ENCODE results near the gene PDGFC.

PDGFC gene

DNA sequence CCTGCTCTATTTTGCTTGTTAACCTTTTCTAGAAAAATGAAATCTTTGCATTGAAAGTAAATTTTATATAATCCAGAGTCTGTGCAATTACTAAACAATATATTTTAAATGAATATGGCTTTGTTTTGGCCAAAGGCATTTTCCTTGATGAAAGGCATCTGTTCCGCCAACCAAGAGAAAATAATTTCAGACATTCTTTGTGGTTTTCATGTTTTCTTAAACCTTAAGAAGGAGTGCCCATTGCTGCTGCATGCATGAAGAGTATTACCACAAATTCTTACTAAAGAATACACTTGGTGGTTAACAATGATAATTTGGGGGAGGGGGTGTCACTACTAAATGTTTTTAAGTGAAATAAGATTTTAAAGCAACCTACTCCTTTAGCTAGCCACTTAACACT lies 2.7 kb upstream of the PDGFC start:
- TF ChIP-seq, protein P1, sequence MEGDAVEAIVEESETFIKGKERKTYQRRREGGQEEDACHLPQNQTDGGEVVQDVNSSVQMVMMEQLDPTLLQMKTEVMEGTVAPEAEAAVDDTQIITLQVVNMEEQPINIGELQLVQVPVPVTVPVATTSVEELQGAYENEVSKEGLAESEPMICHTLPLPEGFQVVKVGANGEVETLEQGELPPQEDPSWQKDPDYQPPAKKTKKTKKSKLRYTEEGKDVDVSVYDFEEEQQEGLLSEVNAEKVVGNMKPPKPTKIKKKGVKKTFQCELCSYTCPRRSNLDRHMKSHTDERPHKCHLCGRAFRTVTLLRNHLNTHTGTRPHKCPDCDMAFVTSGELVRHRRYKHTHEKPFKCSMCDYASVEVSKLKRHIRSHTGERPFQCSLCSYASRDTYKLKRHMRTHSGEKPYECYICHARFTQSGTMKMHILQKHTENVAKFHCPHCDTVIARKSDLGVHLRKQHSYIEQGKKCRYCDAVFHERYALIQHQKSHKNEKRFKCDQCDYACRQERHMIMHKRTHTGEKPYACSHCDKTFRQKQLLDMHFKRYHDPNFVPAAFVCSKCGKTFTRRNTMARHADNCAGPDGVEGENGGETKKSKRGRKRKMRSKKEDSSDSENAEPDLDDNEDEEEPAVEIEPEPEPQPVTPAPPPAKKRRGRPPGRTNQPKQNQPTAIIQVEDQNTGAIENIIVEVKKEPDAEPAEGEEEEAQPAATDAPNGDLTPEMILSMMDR (IDR thresholded peaks at IDR 0.05; ENCODE audit: insufficient read depth, missing control alignments): no peak
- DNase-seq (ENCODE audit: insufficient read length, low spot score) (no peak), FAIRE-seq (no peak)

DNA sequence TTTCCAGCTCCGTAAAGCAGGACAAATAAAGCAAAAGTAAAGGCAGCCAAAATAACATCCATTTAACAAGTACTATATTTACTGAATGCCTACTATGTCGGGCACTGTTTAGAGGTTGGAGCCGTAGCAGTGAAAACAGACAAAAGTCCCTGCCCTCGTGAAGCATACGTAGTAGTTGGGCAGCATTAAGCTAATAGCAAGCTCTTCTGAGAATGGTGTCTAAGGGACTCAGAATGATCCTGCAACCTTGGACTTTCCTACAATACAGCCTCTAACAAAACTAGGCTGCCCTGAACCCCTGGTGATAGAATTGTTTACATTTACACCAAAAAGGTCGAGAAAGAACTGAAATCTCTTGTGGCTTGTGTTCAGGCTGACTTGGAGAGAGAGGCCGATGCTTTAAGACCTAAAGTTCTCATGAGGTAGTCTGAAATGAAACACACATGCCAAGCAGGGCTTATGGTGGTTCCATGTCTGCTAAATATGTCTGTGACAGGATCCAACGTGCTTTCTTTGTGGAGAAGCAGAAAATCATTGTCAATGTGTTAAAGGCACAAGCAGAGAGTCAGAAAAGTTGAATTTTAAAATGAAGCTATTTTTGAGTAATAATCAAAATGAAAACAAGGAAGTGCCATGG lies 898 bp upstream of the PDGFC start:
- TF ChIP-seq, protein P1 (IDR thresholded peaks at IDR 0.05; ENCODE audit: insufficient read depth, missing control alignments): no peak
- FAIRE-seq (no peak), DNase-seq (ENCODE audit: insufficient read length, low spot score) (no peak)

DNA sequence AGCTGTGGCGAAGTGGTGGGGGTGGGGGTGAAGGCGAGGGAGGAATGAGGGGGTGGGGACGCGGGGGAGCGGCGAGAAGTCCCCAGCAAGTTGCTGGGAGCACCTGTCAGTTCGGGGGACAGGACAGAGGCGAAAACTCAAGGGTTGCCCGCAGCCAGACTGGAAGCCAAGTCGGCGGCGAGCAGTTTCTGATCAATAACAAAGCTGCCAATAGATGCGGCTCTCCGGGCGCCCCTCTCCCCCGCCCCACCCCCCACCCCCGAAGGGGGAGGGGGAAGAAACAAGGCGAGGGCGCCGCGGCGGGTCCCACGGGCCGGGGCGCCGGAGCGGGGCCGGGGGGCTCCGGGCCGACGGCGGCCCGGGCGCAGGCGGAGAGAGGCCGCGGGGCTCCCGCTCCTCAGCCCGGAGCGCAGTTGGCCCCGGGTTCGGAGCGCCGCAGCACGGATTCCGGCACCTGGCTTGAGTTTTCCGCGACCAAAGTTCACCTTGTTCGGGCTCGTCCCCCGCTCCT lies 379 bp downstream of the PDGFC start:
- no peak for DNase-seq (ENCODE audit: insufficient read length, low spot score)
- no peak for FAIRE-seq
- TF ChIP-seq, protein P1 (IDR thresholded peaks at IDR 0.05; ENCODE audit: insufficient read depth, missing control alignments): no peak

DNA sequence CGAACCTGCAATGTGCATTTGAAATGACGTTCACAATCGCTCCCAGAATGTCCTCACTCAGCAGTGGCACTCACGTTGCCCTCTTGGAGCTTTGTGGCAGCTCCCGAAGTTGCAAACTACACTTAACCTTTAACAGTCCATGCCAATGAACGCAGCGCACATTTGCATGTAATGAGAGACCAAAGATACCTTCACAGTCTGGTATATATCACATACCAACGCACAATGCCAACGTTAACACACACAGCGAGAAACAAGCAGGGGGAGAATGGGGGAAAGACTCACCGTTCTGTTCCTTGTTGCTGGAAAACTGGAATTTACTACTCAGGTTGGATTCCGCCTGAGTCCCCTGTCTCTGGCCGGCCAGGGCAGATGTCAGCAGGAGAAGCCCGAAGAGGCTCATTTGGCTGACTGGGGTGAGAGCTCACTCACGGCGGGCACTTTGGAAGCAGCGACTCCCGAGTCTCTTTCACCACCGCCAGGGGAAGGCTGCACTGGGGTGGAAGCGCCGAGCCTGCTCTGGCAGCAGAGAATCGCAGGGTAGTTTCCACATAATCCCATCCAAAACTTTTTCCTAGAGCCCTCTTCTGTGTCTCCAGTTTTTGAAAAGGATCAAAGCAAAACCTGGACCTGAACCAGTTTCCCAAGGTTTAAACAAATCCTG lies 966 bp downstream of the PDGFC start:
- DNase-seq (ENCODE audit: insufficient read length, low spot score): no peak
- FAIRE-seq: no peak
- TF ChIP-seq, protein P1 (IDR thresholded peaks at IDR 0.05; ENCODE audit: insufficient read depth, missing control alignments): no peak

DNA sequence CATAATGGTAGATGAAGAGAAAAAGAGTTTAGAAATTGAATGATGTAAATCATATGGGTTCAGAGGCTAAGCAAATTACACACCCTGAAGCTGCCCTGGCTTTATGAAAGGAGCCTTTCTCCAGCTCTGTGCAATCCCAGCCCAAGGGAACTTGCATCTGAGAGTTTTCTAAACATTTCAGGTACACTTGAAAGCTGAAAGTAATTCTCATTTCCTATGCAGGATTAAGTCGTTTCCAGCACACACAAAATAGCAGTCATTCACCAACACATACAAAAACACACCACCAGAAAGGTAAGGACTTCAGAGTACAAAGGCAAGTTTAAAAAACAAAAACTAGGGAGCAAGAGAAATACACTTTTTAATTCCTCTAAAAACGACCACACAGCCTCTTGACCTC lies 1.7 kb downstream of the PDGFC start:
- no peak for DNase-seq (ENCODE audit: insufficient read length, low spot score)
- no peak for FAIRE-seq
- TF ChIP-seq, protein P1 (IDR thresholded peaks at IDR 0.05; ENCODE audit: insufficient read depth, missing control alignments): no peak

DNA sequence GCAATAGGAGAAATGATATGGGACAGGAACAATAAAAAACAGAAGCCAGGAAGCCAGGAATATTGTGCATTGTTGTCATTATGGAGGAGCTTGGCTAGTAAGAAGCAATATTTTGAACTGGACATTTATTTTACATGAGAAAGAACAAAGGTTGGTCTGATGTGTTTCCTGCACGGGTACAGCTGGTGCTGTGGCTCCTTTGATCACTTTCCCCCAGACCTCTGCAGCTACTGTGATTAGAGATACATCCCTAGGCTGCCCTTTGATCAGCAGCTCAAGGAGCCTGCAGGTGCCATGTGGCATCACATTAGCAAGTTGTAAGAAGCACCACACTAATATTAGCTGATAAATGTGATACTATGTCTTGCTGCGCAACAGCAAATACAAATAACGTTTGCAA lies 2.5 kb downstream of the PDGFC start:
- TF ChIP-seq, protein P1 (IDR thresholded peaks at IDR 0.05; ENCODE audit: insufficient read depth, missing control alignments): no peak
- no peak for FAIRE-seq
- no peak for DNase-seq (ENCODE audit: insufficient read length, low spot score)

DNA sequence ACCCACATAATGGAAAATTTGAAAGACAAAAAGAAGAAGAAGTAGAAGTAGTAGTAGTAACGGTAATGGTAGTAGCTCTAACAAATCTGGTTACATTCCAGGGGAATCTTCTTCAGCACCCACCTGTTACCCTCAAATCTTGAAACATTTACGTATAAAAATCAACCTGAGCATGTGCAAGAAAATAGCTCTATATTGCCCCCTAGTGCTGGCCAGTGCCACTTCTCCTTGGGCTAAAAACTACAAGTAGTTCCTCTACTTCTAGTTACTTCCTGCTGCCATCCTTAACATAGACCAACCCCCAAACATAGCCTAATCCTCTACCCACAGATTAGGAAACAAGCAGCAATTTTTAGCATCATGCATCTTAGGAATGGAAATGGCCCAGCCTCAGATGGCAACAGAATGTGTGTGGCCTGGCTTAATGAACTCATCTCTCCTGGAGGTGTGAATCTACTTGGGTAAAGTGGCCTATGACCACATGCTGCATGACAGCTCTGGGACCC lies 3.1 kb downstream of the PDGFC start:
- peak; percentile 80 for FAIRE-seq
- no peak for DNase-seq (ENCODE audit: insufficient read length, low spot score)

More for the DNA sequence above, 3.1 kb downstream of the PDGFC start:
- TF ChIP-seq, protein P1 (IDR thresholded peaks at IDR 0.05; ENCODE audit: insufficient read depth, missing control alignments): peak; percentile 83

Data from D721Med (cell line).